NCI-H1417 treated with DMSO at 0.1 percent for 48 hours (cell line): ENCODE data around the gene NANS.

Experiments
- DNase-seq: peaks from one replicate; lab custom pipeline; 2025; lab: John Stamatoyannopoulos, UW

NANS gene

GRCh38 chr9:98038958-98039357 lies 17.6 kb upstream of the NANS start:
- DNase-seq, result no peak

GRCh38 chr9:98039607-98040017 lies 16.9 kb upstream of the NANS start:
- no peak for DNase-seq

GRCh38 chr9:98040212-98040611 lies 16.3 kb upstream of the NANS start:
- no peak for DNase-seq

GRCh38 chr9:98043915-98044314 lies 12.6 kb upstream of the NANS start:
- no peak for DNase-seq

GRCh38 chr9:98045234-98046179 lies 11.0 kb upstream of the NANS start:
- no peak for DNase-seq

GRCh38 chr9:98046180-98046543 lies 10.4 kb upstream of the NANS start:
- DNase-seq, result no peak

GRCh38 chr9:98047002-98047401 lies 9.5 kb upstream of the NANS start:
- no peak for DNase-seq

GRCh38 chr9:98049288-98050072 lies 7.1 kb upstream of the NANS start:
- no peak for DNase-seq

- no peak for DNase-seq
Measured at GRCh38 chr9:98050351-98050750, 6.2 kb upstream of the NANS start.

- no peak for DNase-seq
Measured at GRCh38 chr9:98054376-98054951, 2.1 kb upstream of the NANS start.

- no peak for DNase-seq
Measured at GRCh38 chr9:98057138-98057799, 737 bp downstream of the NANS start.

- DNase-seq, result no peak
Measured at GRCh38 chr9:98062161-98062560, 5.6 kb downstream of the NANS start.

GRCh38 chr9:98064623-98065392 lies 8.3 kb downstream of the NANS start:
- no peak for DNase-seq

- DNase-seq, result no peak
Measured at GRCh38 chr9:98066235-98066634, 9.7 kb downstream of the NANS start.

- no peak for DNase-seq
Measured at GRCh38 chr9:98067184-98067583, 10.7 kb downstream of the NANS start.

GRCh38 chr9:98069551-98069950 lies 13.0 kb downstream of the NANS start:
- no peak for DNase-seq

- no peak for DNase-seq
Measured at GRCh38 chr9:98070704-98071103, 14.2 kb downstream of the NANS start.

GRCh38 chr9:98071737-98072136 lies 15.2 kb downstream of the NANS start:
- DNase-seq, result no peak

- DNase-seq, result no peak
Measured at GRCh38 chr9:98074115-98074990, 17.8 kb downstream of the NANS start.

- no peak for DNase-seq
Measured at GRCh38 chr9:98075332-98075805, 18.8 kb downstream of the NANS start.
